Transverse colon (tissue), 4 donors: ENCODE results near the gene CEP152. TPM values are rescaled to one million over a fixed set of nuclear protein-coding genes. Genes with fewer than 3 reads are reported as not detected.
A peak's percentile ranks its signal among the peaks of the same experiment; 100 is the strongest.

ENCODE experiments used
- DNase-seq: peaks from one replicate; pipeline ENCODE4 v3.0.0-alpha.2; 2019
- H3K27ac ChIP-seq, 4 donors: fragments of 200-600 bp; sonication (generic); 2 replicates each; pipeline ENCODE4 v1.5.1; 2016 to 2018; ENCODE audit warnings: inconsistent platforms in 4 of 4
- H3K27me3 ChIP-seq: fragments of 200-600 bp; sonication (generic); 2 replicates; pipeline ENCODE4 v1.5.1; 2017; ENCODE audit warnings: inconsistent platforms
- H3K36me3 ChIP-seq, 4 donors: fragments of 200-600 bp; sonication (generic); 2 replicates each; pipeline ENCODE4 v1.5.1; 2017 to 2019; ENCODE audit warnings: inconsistent platforms in 4 of 4
- H3K4me1 ChIP-seq, 4 donors: fragments of 200-600 bp; sonication (generic); 2 replicates each; pipeline ENCODE4 v1.5.1; 2017 to 2020; ENCODE audit warnings: inconsistent platforms in 4 of 4
- H3K4me3 ChIP-seq, 4 donors: fragments of 200-600 bp; sonication (generic); 1 replicate in 1 of 4; 2 replicates in 3 of 4; pipeline versions ENCODE4 v1.5.1 to v1.6.1; 2017 to 2019; ENCODE audit warnings: inconsistent platforms in 4 of 4
- H3K9me3 ChIP-seq, 2 donors: fragments of 200-600 bp; sonication (generic); 2 replicates each; pipeline ENCODE4 v1.5.1; 2017 to 2019; ENCODE audit warnings: inconsistent platforms in 2 of 2
- EP300 ChIP-seq: sonication (generic); formaldehyde crosslinking; IDR thresholded peaks from one replicate; pipeline ENCODE4 v1.6.1; 2017; ENCODE audit warnings: antibody characterized with exemption, low read depth
- POLR2A ChIP-seq: fragments of 450-650 bp; IDR thresholded peaks from one replicate; pipeline ENCODE4 v1.6.1; 2016; ENCODE audit warnings: antibody characterized with exemption, mild to moderate bottlenecking, moderate library complexity
- POLR2AphosphoS5 ChIP-seq, 3 donors: sonication (generic); formaldehyde crosslinking; IDR thresholded peaks; one replicate each; pipeline ENCODE4 v1.6.1; 2016; ENCODE audit warnings: antibody characterized with exemption in 3 of 3
- WGBS, 2 donors: methylation state at CpG; one replicate each; pipeline ENCODE4 v1.1.5; 2018; ENCODE audit warnings: low coverage in 1 of 2; 5-methylcytosine and 5-hydroxymethylcytosine counted together
- in situ Hi-C, 4 donors: fragments of 200-750 bp; cut with MboI; loops; one replicate each; pipeline versions ENCODE4 v1.15.0 to v1.15.1; 2017; ENCODE audit warnings: low sequenced_read_pairs in 3 of 4, low pct_ligation_motif_present in 1 of 4, low pct_unique_long_range_greater_than_20kb in 1 of 4
- intact Hi-C: fragments of 100-400 bp; cut with DNase I; formaldehyde crosslinking; loops from one replicate; pipeline ENCODE4 v1.15.1; 2023; ENCODE audit warnings: low total_unique reads
- total RNA-seq, 4 donors: library from RNA; depleted of rRNA; stranded (reverse); fragments of >200 nt; gene quantifications; one replicate each; pipeline ENCODE4 v1.1.0, GENCODE V29; 2016
- TF ChIP-seq, protein P1 (sequence below), 5 experiments: fragments of 200-600 bp in 3 of 5; fragments of 450-650 bp in 2 of 5; sonication (generic) in 3 of 5; IDR thresholded peaks; 1 replicate in 2 of 5; 2 replicates in 3 of 5; pipeline ENCODE4 v1.5.1; 2016 to 2017; ENCODE audit warnings: antibody characterized with exemption in 5 of 5, inconsistent platforms in 3 of 5, mild to moderate bottlenecking in 2 of 5, moderate library complexity in 1 of 5

CEP152 gene
- total RNA-seq, 4 donors from 2014 or later, result 3.4 to 16.7 (median 9.8) TPM

DNA sequence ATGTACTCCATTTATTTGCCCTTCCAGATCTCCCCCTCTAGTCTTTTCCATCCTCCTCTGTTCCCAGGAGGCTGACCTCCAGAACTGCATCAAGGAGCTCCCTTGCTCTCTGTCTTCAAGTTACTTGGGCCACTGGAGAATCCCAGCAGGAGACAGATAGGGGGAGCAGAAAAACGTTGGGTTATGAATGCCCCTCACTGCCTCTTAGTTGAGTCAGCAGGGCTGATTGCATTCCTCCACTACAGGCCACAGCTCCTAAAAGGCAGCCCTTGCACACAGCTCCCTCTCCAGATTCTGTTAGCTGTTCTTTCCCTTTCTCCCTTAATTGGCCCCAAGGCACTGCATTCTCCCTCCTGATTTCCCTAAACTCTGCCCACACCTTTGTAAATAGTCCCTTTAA is 12.4 kb upstream of the CEP152 start:
- H3K27me3 ChIP-seq, result no peaks in the 10 kb centered on the region
- H3K9me3 ChIP-seq, result no peaks in the 10 kb centered on the region
- WGBS, 2 donors, result 11 to 15% methylated on average over 1 of the region's 1 CpG
- H3K36me3 ChIP-seq, result no peaks in the 10 kb centered on the region
- DNase-seq, result no peak
- in situ Hi-C loops, result loop anchor here in 1 of 4 donors (25.0 kb wide), 1 partner anchor 461 kb away; no protein-coding TSS in a partner anchor
- H3K4me3 ChIP-seq, result no peak overlapping the region
- no peak for TF ChIP-seq POLR2A
- TF ChIP-seq, protein P1, sequence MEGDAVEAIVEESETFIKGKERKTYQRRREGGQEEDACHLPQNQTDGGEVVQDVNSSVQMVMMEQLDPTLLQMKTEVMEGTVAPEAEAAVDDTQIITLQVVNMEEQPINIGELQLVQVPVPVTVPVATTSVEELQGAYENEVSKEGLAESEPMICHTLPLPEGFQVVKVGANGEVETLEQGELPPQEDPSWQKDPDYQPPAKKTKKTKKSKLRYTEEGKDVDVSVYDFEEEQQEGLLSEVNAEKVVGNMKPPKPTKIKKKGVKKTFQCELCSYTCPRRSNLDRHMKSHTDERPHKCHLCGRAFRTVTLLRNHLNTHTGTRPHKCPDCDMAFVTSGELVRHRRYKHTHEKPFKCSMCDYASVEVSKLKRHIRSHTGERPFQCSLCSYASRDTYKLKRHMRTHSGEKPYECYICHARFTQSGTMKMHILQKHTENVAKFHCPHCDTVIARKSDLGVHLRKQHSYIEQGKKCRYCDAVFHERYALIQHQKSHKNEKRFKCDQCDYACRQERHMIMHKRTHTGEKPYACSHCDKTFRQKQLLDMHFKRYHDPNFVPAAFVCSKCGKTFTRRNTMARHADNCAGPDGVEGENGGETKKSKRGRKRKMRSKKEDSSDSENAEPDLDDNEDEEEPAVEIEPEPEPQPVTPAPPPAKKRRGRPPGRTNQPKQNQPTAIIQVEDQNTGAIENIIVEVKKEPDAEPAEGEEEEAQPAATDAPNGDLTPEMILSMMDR (IDR thresholded peaks at IDR 0.05), result no peak
- no peak for TF ChIP-seq POLR2AphosphoS5 (IDR thresholded peaks at IDR 0.05)
- no peak for TF ChIP-seq EP300
- H3K4me1 ChIP-seq, result no peaks in the 10 kb centered on the region
- intact Hi-C loops, result no loop called here
- no peak overlapping the region for H3K27ac ChIP-seq

DNA sequence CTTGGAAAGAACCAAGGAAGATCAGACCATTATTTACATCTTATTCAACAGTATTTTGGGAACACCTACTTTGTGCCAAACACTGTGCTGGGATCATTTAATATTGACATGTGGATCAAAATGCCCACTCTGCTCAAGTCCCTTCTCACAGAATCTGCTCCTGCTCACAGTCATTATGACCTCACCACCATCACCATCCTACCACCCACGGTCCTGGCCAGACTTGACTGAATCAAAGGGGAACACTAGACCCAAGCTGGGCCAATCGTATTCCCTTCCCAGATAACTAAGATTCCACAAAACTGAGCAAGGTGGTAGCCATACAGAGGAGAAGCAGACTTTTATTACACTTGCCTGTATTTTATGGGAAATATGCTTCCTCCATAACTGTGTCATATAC is 3.4 kb upstream of the CEP152 start:
- Histone ChIP-seq H3K4me3 (no peak overlapping the region), H3K4me1 (peaks cover 0 to 15% (median 8%) of the 10 kb centered on the region in 4 donors), H3K27ac (no peak overlapping the region), H3K9me3 (no peaks in the 10 kb centered on the region), H3K36me3 (no peaks in the 10 kb centered on the region), H3K27me3 (no peaks in the 10 kb centered on the region)
- in situ Hi-C loops, result loop anchor here in 1 of 4 donors (25.0 kb wide), 1 partner anchor 452 kb away; no protein-coding TSS in a partner anchor
- WGBS, 2 donors, result 83% methylated on average over 2 of the region's 2 CpGs; no CpG with 5 or more reads in 1 of the 2 donors
- DNase-seq, result no peak
- intact Hi-C loops, result no loop called here
- TF ChIP-seq POLR2AphosphoS5 (IDR thresholded peaks at IDR 0.05), result no peak
- TF ChIP-seq POLR2A, result no peak
- TF ChIP-seq, protein P1 (IDR thresholded peaks at IDR 0.05), result no peak
- TF ChIP-seq EP300, result no peak

DNA sequence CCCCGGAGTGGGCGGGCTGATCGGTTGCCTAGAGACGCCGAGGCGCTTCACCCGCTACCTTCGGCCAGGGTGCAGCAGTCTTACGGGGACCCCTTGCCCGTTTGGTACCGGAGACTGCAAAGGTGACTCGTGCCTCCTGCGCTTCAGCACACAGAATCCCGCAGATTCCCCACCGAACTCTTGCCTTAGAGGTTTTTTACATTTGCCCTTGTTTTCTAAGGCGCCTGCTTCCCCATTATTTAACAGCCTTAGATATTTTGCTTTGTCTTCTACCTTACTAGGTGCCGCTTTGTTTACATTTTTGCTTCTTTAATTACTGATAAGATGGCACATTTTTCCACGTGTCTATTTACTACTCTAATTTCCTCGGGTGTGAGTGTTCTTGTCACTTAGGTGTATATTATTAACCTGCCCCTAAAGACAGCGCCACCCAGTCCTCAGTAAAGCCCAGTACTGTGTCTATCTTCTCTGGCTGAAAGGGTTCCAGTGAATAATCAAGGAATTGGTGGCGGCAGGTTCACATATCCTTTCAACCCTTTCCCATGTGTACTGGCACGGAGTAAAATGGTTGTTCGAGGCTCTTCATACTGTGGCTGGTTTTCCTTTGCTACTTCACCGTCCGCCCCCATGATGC is 573 bp upstream of the CEP152 start:
- in situ Hi-C loops, result loop anchor here in 1 of 4 donors (25.0 kb wide), 1 partner anchor 449 kb away; no protein-coding TSS in a partner anchor
- TF ChIP-seq POLR2A (no peak), POLR2AphosphoS5 (IDR thresholded peaks at IDR 0.05) (no peak), EP300 (no peak)
- TF ChIP-seq, protein P1 (IDR thresholded peaks at IDR 0.05), result no peak
- peaks cover 0 to 15% (median 8%) of the 10 kb centered on the region in 4 donors for H3K4me1 ChIP-seq
- H3K9me3 ChIP-seq, result no peaks in the 10 kb centered on the region
- peak overlapping the region; percentile 45 to 78 (median 63) for H3K4me3 ChIP-seq
- 7 to 8% methylated on average over 9 to 25 of the region's 25 CpGs for WGBS, 2 donors
- intact Hi-C loops, result no loop called here
- no peak for DNase-seq
- no peaks in the 10 kb centered on the region for H3K27me3 ChIP-seq
- no peaks in the 10 kb centered on the region for H3K36me3 ChIP-seq
- H3K27ac ChIP-seq, result no peak overlapping the region

DNA sequence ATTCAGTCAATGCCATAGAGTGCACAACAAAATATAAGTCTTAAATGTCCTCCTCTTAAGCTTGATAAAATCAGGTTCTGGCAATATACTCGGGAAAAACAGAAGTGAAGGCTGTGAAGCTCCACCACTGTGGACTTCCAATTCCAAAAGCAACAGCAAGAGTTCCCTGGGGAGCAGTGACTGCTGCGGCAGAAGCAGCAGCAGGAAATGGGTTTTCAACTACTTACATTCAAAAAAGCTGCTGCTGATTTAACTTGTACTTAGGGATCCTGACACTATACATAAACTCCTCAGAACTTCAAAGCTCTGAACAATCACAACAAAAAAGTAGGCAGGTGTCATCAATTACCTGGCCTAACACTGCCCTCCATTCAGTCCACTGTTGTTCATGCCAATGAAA is 4.7 kb downstream of the CEP152 start:
- no peaks in the 10 kb centered on the region for H3K36me3 ChIP-seq
- 54 to 63% methylated on average over 2 of the region's 2 CpGs for WGBS, 2 donors
- no peak for TF ChIP-seq EP300
- TF ChIP-seq, protein P1 (IDR thresholded peaks at IDR 0.05), result no peak
- TF ChIP-seq POLR2AphosphoS5 (IDR thresholded peaks at IDR 0.05), result no peak
- TF ChIP-seq POLR2A, result no peak
- H3K4me3 ChIP-seq, result no peak overlapping the region
- intact Hi-C loops (no loop called here), in situ Hi-C loops (loop anchor here in 1 of 4 donors (25.0 kb wide), 1 partner anchor 444 kb away; no protein-coding TSS in a partner anchor)
- no peaks in the 10 kb centered on the region for H3K27me3 ChIP-seq
- no peak for DNase-seq
- no peaks in the 10 kb centered on the region for H3K9me3 ChIP-seq
- no peak overlapping the region for H3K27ac ChIP-seq
- peaks cover 0 to 6% (median 3%) of the 10 kb centered on the region in 4 donors for H3K4me1 ChIP-seq
